PC-3 (cell line): ENCODE data around the gene TICRR. TPM values are rescaled to one million over a fixed set of nuclear protein-coding genes. Genes with fewer than 3 reads are reported as not detected.
"Not testable (repeated sequence)": the region's sequence is repeated elsewhere in the genome, so short reads cannot be mapped to it uniquely, and the experiment has no call there.

Experiments
- ATAC-seq: fragments of 200-7000 bp; cut with Tn5 transposase; 2 replicates; pipeline ENCODE4 v1.9.1; 2020; ENCODE audit warnings: mild to moderate bottlenecking, moderate library complexity
- BruUV-seq: library from RNA; stranded (reverse); fragments of 400-500 nt; replicated peaks from 2 replicates; lab custom pipeline; 2021; lab: Mats Ljungman, UMichigan
- CTCF ChIA-PET: fragments of 300-600 bp; sonication (Branson Sonifier 250); formaldehyde crosslinking; loops from one replicate; lab custom pipeline; 2022; ENCODE audit warnings: antibody characterized with exemption; lab: Charles Lee
- POLR2A ChIA-PET: fragments of 300-600 bp; sonication (Branson Sonifier 250); formaldehyde crosslinking; loops from one replicate; lab custom pipeline; 2022; ENCODE audit warnings: antibody characterized with exemption; ENCODE audit not compliant: unreplicated experiment; lab: Charles Lee
- DNase-seq: peaks from one replicate; pipeline ENCODE4 v3.0.0-alpha.2; 2015
- H2AFZ ChIP-seq: fragments of 300-600 bp; sonication (generic); 2 replicates; pipeline ENCODE4 v1.6.0; 2016; ENCODE audit warnings: antibody characterized with exemption, low read length
- H3F3A ChIP-seq: fragments of 300-600 bp; sonication (generic); one replicate; pipeline ENCODE4 v1.6.0; 2017; ENCODE audit warnings: antibody characterized with exemption, low read length, control low read depth, mild to moderate bottlenecking; ENCODE audit not compliant: unreplicated experiment
- H3K27ac ChIP-seq: fragments of 300-600 bp; sonication (generic); 2 replicates; pipeline ENCODE4 v1.5.1; 2016; ENCODE audit warnings: mild to moderate bottlenecking, low read length
- H3K27me3 ChIP-seq: fragments of 300-600 bp; sonication (generic); 2 replicates; pipeline ENCODE4 v1.6.1; 2016; ENCODE audit warnings: low read length, mixed read lengths
- H3K36me3 ChIP-seq: fragments of 300-600 bp; sonication (generic); 2 replicates; pipeline ENCODE4 v1.6.1; 2016; ENCODE audit warnings: low read depth, mixed run types, low read length, mixed read lengths
- H3K4me1 ChIP-seq: fragments of 300-600 bp; sonication (generic); 2 replicates; pipeline ENCODE4 v1.5.1; 2016; ENCODE audit warnings: low read length; ENCODE audit not compliant: insufficient read depth
- H3K4me2 ChIP-seq: fragments of 300-600 bp; sonication (generic); 2 replicates; pipeline ENCODE4 v1.6.0; 2016; ENCODE audit warnings: low read length
- H3K4me3 ChIP-seq: fragments of 300-600 bp; sonication (generic); 2 replicates; pipeline ENCODE4 v1.5.1; 2016; ENCODE audit warnings: mild to moderate bottlenecking, low read length, mixed read lengths
- H3K79me2 ChIP-seq: fragments of 300-600 bp; sonication (generic); 2 replicates; pipeline ENCODE4 v1.6.1; 2017; ENCODE audit warnings: low read length, mixed read lengths
- H3K9ac ChIP-seq: fragments of 300-600 bp; sonication (generic); 2 replicates; pipeline ENCODE4 v1.6.0; 2016; ENCODE audit warnings: mild to moderate bottlenecking, low read length
- H3K9me2 ChIP-seq: fragments of 300-600 bp; sonication (generic); replicated peaks from 2 replicates; pipeline ENCODE4 v1.6.1; 2016; ENCODE audit warnings: mixed run types, low read length, mixed read lengths
- H3K9me3 ChIP-seq: fragments of 300-600 bp; sonication (generic); 2 replicates; pipeline ENCODE4 v1.6.1; 2016; ENCODE audit warnings: low read length, mixed read lengths
- H4K20me1 ChIP-seq: fragments of 300-600 bp; sonication (generic); 2 replicates; pipeline ENCODE4 v1.6.1; 2016; ENCODE audit warnings: low read length, mixed read lengths
- CTCF ChIP-seq: fragments of 300-600 bp; sonication (generic); conservative IDR thresholded peaks from 2 replicates; pipeline ENCODE4 v1.5.1; 2017; ENCODE audit warnings: antibody characterized with exemption, low read depth, mild to moderate bottlenecking, low read length
- EZH2 ChIP-seq: fragments of 300-600 bp; sonication (generic); IDR thresholded peaks from one replicate; pipeline ENCODE4 v1.6.1; 2017; ENCODE audit warnings: antibody characterized with exemption, mild to moderate bottlenecking, low read length; ENCODE audit not compliant: unreplicated experiment
- EZH2phosphoT487 ChIP-seq: fragments of 300-600 bp; sonication (generic); IDR thresholded peaks from 2 replicates; pipeline ENCODE4 v1.6.1; 2018; ENCODE audit warnings: mild to moderate bottlenecking, antibody characterized with exemption, low read length, borderline replicate concordance
- intact Hi-C: fragments of 100-400 bp; cut with micrococcal nuclease; formaldehyde crosslinking; loops from 2 replicates; pipeline ENCODE4 v1.9.0; 2023
- total RNA-seq: library from RNA; depleted of rRNA; stranded (reverse); fragments of >200 nt; gene quantifications from 2 replicates; pipeline ENCODE4 v1.2.3, GENCODE V29; 2014

Gene TICRR
- total RNA-seq, 1 experiment from 2014 or later, result 14.3 TPM

GRCh38 chr15:89539027-89539426 lies 36.2 kb upstream of the TICRR start:
- Histone ChIP-seq H3F3A (no peaks in the 10 kb centered on the region), H4K20me1 (no peaks in the 10 kb centered on the region), H3K9ac (no peak overlapping the region), H3K4me3 (no peak overlapping the region), H2AFZ (peak overlapping the region; percentile 18; the same call in 1 of the 2 replicates), H3K79me2 (no peaks in the 10 kb centered on the region), H3K36me3 (no peaks in the 10 kb centered on the region), H3K9me2 (no peaks in the 10 kb centered on the region), H3K9me3 (no peaks in the 10 kb centered on the region), H3K27ac (no peak overlapping the region), H3K4me2 (no peak overlapping the region), H3K4me1 (no peaks in the 10 kb centered on the region), H3K27me3 (no peaks in the 10 kb centered on the region)
- no TSS peak for BruUV-seq
- ATAC-seq (no peak), DNase-seq (no peak)
- POLR2A ChIA-PET, result no interaction called here
- intact Hi-C loops, result no loop called here
- CTCF ChIA-PET, result no interaction called here
- TF ChIP-seq CTCF (no peak), EZH2 (no peak), EZH2phosphoT487 (no peak)

- ATAC-seq (no peak), DNase-seq (no peak)
- TF ChIP-seq CTCF, result no peak
- TF ChIP-seq EZH2, result no peak
- TF ChIP-seq EZH2phosphoT487, result no peak
- H3K4me3 ChIP-seq, result no peak overlapping the region
- ChIA-PET CTCF (no interaction called here), POLR2A (no interaction called here)
- no peaks in the 10 kb centered on the region for H4K20me1 ChIP-seq
- H3K9me3 ChIP-seq, result no peaks in the 10 kb centered on the region
- H3K79me2 ChIP-seq, result no peaks in the 10 kb centered on the region
- no peaks in the 10 kb centered on the region for H3K27me3 ChIP-seq
- H3K4me1 ChIP-seq, result no peaks in the 10 kb centered on the region
- intact Hi-C loops, result no loop called here
- H3K4me2 ChIP-seq, result no peak overlapping the region
- no peak overlapping the region for H3K9ac ChIP-seq
- H3K36me3 ChIP-seq, result no peaks in the 10 kb centered on the region
- no peaks in the 10 kb centered on the region for H3K9me2 ChIP-seq
- H2AFZ ChIP-seq, result no peak overlapping the region
- no TSS peak for BruUV-seq
- H3K27ac ChIP-seq, result no peak overlapping the region
- no peaks in the 10 kb centered on the region for H3F3A ChIP-seq
Measured at GRCh38 chr15:89542369-89542768, 32.9 kb upstream of the TICRR start.

- no peaks in the 10 kb centered on the region for H3K9me3 ChIP-seq
- no peaks in the 10 kb centered on the region for H3F3A ChIP-seq
- no peaks in the 10 kb centered on the region for H3K36me3 ChIP-seq
- no peaks in the 10 kb centered on the region for H3K79me2 ChIP-seq
- TF ChIP-seq EZH2phosphoT487 (no peak), EZH2 (no peak), CTCF (no peak)
- no peaks in the 10 kb centered on the region for H3K4me1 ChIP-seq
- ChIA-PET POLR2A (no interaction called here), CTCF (no interaction called here)
- ATAC-seq (no peak), DNase-seq (no peak)
- H3K9ac ChIP-seq, result no peak overlapping the region
- no peak overlapping the region for H2AFZ ChIP-seq
- no peaks in the 10 kb centered on the region for H3K9me2 ChIP-seq
- H3K4me2 ChIP-seq, result no peak overlapping the region
- H3K4me3 ChIP-seq, result no peak overlapping the region
- H3K27ac ChIP-seq, result no peak overlapping the region
- H4K20me1 ChIP-seq, result no peaks in the 10 kb centered on the region
- no peaks in the 10 kb centered on the region for H3K27me3 ChIP-seq
- no TSS peak for BruUV-seq
- intact Hi-C loops, result no loop called here
Measured at GRCh38 chr15:89543389-89543788, 31.9 kb upstream of the TICRR start.

- H3F3A ChIP-seq, H2AFZ ChIP-seq, H3K36me3 ChIP-seq, H3K79me2 ChIP-seq, H3K4me3 ChIP-seq, H3K27ac ChIP-seq, intact Hi-C loops, H3K9ac ChIP-seq, H3K4me1 ChIP-seq, H3K9me3 ChIP-seq, CTCF ChIA-PET, BruUV-seq, H3K27me3 ChIP-seq, H4K20me1 ChIP-seq, H3K4me2 ChIP-seq, H3K9me2 ChIP-seq, ATAC-seq, POLR2A ChIA-PET: not testable (repeated sequence)
- peak; percentile 48 for DNase-seq
Measured at GRCh38 chr15:89549138-89549537, 26.1 kb upstream of the TICRR start.
